22Rv1 (cell line): ENCODE data around the gene GPR156.

Experiments used
- H3K27ac ChIP-seq: fragments of 450-650 bp; 2 replicates; pipeline ENCODE4 v1.5.1; 2017
- CTCF ChIP-seq: fragments of 450-650 bp; IDR thresholded peaks from 2 replicates; pipeline ENCODE4 v1.5.1; 2017; ENCODE audit warnings: mild to moderate bottlenecking
- ZFX ChIP-seq: fragments of 450-650 bp; IDR thresholded peaks from 2 replicates; pipeline ENCODE4 v1.6.1; 2017; ENCODE audit warnings: antibody characterized with exemption, borderline replicate concordance

GPR156 gene

DNA sequence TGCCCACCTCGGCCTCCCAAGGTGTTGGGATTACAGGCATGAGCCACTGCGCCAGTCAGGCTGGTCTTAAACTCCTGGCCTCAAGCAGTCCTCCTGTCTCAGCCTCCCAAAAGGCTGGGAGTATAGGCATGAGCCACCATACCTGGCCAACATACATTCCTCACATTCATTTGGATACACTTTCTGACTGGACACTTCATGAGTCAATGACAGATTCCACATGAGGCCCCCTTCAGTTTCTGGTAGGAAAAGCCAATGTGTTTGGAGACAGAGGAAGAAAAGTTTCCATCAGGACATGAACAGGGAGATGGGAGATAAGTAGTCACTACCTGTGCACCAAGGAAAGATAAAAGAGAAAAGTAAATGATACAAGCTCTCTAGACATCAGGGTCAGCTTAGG is 141.3 kb downstream of the GPR156 start:
- no peak for TF ChIP-seq CTCF
- TF ChIP-seq ZFX: no peak
- no peak overlapping the region for H3K27ac ChIP-seq

DNA sequence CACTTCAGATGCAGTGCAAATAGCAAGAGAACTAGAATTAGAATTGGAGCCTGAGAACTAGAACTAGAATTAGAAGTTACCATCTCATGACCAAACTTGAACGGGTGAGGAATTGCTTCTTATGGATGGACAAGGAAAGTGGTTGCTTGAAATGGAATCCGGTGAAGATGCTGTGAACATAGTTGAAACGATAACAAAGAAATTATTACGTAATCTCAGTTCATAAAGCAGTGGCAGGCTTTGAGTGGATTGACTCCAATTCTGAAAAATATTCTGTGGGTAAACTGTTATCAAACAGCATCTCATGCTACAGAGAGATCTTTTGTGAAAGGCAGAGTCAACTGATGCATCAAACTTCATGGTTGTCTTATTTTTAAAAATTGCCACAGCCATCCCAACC is 142.8 kb downstream of the GPR156 start:
- no peak for TF ChIP-seq CTCF
- no peak for TF ChIP-seq ZFX
- H3K27ac ChIP-seq: no peak overlapping the region

GRCh38 chr3:120140098-120140742 is 144.8 kb downstream of the GPR156 start:
- TF ChIP-seq ZFX (no peak), CTCF (no peak)

DNA sequence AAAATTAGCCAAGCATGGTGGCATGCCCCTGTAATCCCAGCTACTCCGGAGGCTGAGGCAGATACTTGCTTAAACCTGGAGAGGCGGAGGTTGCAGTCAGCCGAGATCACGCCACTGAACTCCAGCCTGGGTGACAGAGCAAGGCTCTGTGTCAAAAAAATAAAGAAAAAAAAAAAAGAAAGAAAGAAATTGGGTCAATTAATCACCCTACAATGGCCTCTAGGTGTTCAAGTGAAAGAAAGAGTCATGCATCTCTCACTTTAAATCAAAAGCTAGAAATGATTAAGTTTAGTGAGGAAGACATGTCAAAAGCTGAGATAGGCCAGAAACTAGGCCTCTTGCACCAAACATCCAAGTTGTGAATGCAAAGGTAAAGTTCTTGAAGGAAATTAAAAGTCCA is 145.9 kb downstream of the GPR156 start:
- no peak for TF ChIP-seq ZFX
- no peak for TF ChIP-seq CTCF
- H3K27ac ChIP-seq: no peak overlapping the region

More at GRCh38 chr3:120140098-120140742, 144.8 kb downstream of the GPR156 start:
- no peak overlapping the region for H3K27ac ChIP-seq

- no peak overlapping the region for H3K27ac ChIP-seq
- TF ChIP-seq ZFX: no peak
These were observed 147.5 kb downstream of the GPR156 start for GRCh38 chr3:120137548-120137947.

GRCh38 chr3:120130656-120131055 is 154.4 kb downstream of the GPR156 start:
- no peak for TF ChIP-seq ZFX
- no peak for TF ChIP-seq CTCF
- H3K27ac ChIP-seq: no peak overlapping the region

- H3K27ac ChIP-seq: no peak overlapping the region
- TF ChIP-seq CTCF (no peak), ZFX (no peak)
These were observed 155.1 kb downstream of the GPR156 start for GRCh38 chr3:120129718-120130513.
